SHP77 (cell line): ENCODE results near the gene ARHGEF16.
A peak's percentile ranks its signal among the peaks of the same experiment; 100 is the strongest.

Source experiments
- DNase-seq, 2 experiments: peaks; one replicate each; lab custom pipeline; 2025; lab: John Stamatoyannopoulos, UW

The ARHGEF16 gene

GRCh38 chr1:3422638-3423037, 31.8 kb upstream of the ARHGEF16 start:
- no peak for DNase-seq

DNA sequence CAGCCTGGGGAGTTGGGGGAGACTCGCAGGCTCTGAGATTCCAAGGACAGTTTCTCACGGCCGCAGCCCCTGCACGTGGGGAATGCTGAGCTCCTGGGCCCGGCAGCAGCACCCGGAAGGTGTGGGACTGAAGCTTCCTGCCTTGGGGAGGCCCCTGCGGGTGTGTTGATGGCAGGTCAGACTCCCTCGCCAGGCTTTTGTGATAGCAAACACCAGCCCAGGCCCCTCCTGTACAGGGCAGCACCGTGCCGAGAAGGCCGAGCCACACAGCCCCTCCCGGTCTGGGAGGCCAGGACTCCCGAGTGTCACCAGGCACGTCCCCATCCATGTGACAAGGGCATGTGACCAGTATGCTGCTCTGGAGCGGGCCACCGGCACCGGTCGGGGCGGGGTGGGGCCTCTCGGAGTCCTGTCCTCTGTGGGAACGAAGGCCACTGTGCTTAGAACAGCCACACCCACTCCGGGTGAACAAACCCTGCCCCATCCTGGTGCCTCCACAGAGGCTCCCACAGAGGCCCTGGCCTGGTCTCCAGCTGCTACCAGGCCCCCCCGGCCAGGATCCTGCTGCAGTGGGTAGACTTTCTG, 31.1 kb upstream of the ARHGEF16 start:
- no peak for DNase-seq

GRCh38 chr1:3423896-3424611, 30.4 kb upstream of the ARHGEF16 start:
- DNase-seq = no peak

GRCh38 chr1:3425486-3426215, 28.8 kb upstream of the ARHGEF16 start:
- DNase-seq = no peak

DNA sequence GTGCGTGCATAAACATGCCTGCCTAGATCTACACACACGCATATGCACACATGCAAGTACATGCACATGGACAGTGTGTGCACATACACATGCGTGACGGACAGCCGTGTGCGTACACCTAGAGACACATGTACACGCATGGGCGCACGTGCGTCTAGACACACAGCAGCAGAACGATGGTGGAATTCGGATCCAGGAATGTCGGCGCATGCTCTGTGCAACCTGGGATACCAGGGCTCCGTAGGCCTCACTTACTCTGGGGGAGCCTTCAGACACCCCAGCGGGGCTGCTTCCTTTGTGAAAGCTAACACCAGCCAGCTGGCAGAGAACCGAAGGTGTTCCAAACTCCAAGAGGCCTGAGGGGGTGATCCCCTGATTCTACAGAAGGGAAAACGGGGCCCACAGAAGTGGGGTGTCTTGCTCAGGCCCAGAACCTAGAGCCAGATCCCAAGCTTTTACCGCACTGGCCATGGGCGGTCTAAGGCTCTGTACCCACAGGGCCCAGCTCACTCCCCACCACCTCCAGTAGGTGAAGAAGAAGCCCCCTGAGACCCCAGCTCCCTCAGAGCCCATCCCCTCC, 27.4 kb upstream of the ARHGEF16 start:
- DNase-seq = no peak

DNA sequence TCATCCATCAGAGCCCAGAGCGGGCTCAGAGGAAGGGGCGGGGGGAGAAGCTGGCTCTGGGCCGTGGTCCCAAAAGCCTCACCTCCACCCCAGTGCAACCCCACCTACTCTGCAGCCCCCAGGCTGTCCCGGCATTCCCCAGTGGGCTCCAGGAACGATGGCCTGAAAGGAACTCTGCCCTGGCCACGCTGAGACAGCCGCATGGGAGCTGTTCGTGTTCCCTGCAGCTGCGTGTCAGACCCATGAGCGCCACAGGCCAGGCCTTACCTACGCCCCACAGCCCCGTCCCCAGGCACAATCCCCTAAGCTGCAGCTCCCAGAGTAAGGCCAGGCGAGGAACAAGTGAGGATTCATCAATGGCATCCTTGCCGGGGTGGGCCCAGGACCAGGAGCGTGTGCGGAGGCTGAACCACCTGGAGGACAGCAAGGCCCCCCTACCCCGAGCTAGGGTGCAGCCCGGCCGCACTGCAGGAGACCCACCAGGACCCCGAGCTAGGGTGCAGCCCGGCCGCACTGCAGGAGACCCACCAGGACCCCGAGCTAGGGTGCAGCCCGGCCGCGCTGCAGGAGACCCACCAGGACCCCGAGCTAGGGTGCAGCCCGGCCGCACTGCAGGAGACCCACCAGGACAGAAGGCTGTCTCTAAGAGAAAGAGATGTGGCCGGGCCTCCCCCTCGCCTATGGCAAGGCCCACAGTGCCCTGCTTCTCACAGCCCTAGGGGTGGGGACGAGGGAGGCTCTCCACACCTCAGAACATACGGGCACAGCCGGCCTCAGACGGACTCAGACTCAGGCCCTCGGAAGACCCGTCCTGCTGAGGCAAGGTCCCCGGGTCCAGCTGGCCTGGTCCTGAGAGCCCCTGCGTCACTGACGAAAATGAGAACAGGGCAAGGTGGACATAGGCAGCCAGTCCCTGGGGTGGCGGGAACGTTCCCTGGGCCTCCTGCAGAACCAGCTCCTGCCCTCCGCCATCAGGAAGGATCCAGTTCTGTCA, 26.5 kb upstream of the ARHGEF16 start:
- no peak for DNase-seq

- DNase-seq = no peak
Observed at GRCh38 chr1:3428899-3429298, 25.6 kb upstream of the ARHGEF16 start.

GRCh38 chr1:3429320-3429719, 25.1 kb upstream of the ARHGEF16 start:
- no peak for DNase-seq

DNA sequence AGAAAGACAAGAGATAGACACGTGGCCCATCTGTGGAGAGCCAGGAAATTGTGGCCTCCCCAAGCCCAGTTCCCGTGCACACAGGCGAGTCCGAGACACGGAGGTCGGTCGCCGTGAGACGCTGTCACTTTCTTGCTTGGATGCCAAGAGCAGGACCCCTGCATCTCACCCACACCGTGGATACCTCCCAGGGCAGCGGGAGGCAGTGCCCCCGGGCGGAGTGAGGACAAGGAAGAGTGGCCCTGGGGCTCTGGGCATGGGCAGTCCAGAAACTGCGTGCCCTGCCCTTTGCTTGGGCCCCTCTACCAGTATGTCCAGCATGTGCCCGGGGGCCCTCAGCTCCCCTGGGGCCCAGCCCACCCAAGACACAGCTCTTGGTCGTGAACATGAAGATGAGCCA, 24.7 kb upstream of the ARHGEF16 start:
- DNase-seq = no peak

DNA sequence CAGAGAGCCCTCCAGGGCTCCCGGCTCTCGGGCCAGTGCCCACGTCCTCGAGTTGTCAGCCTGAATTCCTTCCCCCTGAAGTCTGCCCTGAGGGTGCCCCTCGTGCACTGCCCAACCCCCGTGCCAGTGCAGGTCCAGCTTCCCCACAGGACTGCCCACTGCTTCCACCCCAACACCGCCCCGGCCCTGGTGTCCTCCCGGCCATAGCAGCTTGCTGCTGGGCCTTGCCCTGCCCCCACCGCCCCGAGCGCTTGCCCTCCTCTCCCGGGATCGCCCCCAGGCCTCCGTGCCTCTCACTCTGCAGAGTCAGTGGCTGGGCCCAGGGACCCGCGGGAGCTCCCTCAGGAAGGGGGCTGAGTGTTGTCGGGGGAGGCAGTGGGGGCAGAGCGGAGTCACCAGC, 24.1 kb upstream of the ARHGEF16 start:
- no peak for DNase-seq

DNA sequence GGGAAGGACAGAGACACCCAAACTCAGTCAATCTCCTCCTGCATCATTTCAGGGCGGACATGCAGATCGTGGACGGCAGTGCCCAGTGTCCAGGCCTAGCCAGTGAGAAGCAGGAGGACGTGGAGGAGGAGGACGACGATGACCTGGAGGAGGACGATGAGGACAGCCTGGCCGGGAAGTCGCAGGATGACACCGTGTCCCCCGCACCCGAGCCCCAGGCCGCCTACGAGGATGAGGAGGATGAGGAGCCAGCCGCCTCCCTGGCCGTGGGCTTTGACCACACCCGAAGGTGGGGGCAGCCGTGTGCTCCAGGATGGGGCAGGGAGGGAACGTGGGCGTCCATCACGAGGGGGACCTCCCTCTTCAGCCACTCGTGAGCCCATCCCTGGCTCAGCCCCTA, 23.6 kb upstream of the ARHGEF16 start:
- no peak for DNase-seq

DNA sequence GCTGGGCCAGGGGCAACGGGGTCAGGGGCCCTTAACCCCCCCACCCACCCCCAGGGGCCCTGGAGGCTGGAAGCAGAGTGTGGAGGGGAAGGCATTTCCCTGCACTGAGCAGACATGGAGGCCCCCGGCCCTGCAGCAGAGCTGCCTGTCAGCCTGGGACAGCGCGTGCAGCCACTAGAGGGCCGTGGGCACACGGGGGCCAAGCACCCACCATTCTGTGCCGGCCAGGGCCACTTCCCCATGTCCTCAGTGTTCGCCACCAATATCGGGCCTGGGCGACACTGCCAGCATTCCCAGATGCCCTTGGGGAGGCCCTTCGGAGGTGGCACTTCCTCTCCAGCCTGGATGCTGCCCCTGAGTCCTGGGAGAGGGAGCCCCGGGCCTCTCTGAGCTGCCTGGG, 23.2 kb upstream of the ARHGEF16 start:
- peak in 1 of 2 experiments; percentile 6 for DNase-seq

- no peak for DNase-seq
Observed at GRCh38 chr1:3431686-3432085, 22.8 kb upstream of the ARHGEF16 start.

DNA sequence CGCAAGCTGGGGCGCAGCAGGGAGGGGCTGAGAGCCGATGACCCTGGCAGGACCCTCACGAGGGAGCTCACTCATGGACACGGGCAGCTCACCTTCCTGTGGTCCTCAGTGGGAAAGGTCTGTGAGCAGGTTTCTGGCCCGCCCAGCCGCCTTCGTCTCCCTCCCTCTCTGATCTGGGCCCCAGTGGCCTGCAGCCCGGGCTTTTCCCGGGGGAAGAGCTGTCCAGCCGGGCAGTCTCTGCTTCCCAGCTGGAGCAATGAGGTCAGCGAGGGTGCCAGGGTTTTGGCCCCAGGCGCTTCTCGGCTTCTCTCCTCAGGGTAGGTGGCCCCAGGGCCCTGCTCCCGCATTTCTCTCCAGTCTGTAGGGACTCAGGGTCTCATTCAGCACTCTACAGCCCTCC, 22.2 kb upstream of the ARHGEF16 start:
- no peak for DNase-seq

DNA sequence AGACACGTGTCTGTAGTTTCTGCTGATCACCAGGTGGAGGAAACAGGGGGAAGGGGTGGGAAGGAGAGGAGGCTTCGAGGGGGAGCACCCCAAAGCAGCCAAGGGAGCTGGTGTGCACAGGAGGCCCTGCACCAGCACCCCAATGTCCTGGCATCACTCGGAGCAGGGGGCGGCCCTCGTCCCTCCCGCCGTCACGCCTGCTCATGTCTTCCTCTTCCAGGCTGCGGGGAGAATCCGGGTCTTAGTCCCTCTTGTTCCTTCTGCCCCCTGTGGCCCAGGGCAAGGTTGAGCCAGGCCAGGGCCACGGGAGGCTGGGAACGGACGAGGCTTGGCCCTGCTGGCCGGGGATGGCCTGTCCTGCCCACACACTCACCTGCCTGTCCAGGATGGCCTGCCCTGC, 21.4 kb upstream of the ARHGEF16 start:
- no peak for DNase-seq

- no peak for DNase-seq
Observed at GRCh38 chr1:3433596-3434320, 20.7 kb upstream of the ARHGEF16 start.

- no peak for DNase-seq
Observed at GRCh38 chr1:3434406-3435110, 19.9 kb upstream of the ARHGEF16 start.

DNA sequence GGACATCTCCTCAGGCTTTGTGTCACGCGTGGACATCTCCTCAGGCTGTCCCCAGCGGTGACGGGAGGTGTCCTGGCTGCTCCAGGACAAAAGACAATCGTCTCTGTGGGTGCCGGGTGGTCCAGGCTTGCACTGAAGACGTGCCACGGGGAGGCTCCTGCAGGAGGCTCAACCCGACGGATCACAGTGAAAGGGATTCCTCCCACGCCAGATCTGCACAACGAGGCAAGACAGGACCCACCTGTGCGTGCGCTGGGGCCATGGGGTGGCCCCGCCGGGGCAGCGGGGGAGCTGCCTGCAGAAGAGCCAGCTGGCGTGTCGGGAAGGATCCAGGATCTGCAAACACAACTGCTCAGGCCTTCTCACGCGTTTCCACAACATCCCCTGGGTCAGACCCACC, 18.8 kb upstream of the ARHGEF16 start:
- DNase-seq = no peak

- DNase-seq = no peak
Observed at GRCh38 chr1:3436451-3436850, 18.0 kb upstream of the ARHGEF16 start.

DNA sequence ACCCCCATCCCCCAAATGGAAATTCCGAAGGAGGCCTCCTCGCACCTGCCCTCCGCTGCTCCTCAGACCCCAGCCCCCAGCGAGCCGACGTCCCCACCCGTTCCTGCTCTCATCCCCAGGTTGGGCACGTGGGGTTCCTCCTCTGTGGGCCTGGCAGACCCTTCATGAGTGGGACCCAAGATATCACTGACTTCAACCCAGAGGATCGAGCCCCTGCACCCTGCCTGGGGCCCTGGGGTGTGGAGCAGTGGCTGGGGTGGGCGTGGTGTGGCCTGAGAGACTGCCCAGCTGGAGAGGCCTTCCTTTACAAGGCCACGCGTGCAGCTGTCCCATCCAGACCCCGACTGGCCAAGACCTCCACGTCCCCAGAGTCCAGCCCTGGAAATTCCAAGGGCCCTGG, 17.6 kb upstream of the ARHGEF16 start:
- DNase-seq = no peak
